Measurements from ENCODE around the gene JAG2. TPM values are rescaled to one million over a fixed set of nuclear protein-coding genes. Genes with fewer than 3 reads are reported as not detected.

Gene JAG2
- total RNA-seq, 4 donors from 2014 or later: 5.4 to 29.9 (median 6.6) TPM

- TF ChIP-seq CTCF (IDR thresholded peaks at IDR 0.05) (no peak), POLR2A (IDR thresholded peaks at IDR 0.05) (no peak), POLR2AphosphoS5 (IDR thresholded peaks at IDR 0.05) (no peak), EP300 (IDR thresholded peaks at IDR 0.05; ENCODE audit: low read depth) (no peak)
- Histone ChIP-seq H3K36me3 (no peaks in the 10 kb centered on the region), H3K4me3 (no peak overlapping the region), H3K27ac (no peak overlapping the region), H3K9me3 (no peaks in the 10 kb centered on the region), H3K4me1 (no peaks in the 10 kb centered on the region), H3K27me3 (no peaks in the 10 kb centered on the region)
- DNase-seq: no peak
- in situ Hi-C loops (cut with MboI; ENCODE audit: low pct_ligation_motif_present in 1 of 4, low pct_unique_long_range_greater_than_20kb in 1 of 4, low sequenced_read_pairs in 3 of 4): no loop called here
- intact Hi-C loops (cut with DNase I; ENCODE audit: low total_unique reads): no loop called here
- 77 to 84% methylated on average over 6 to 13 of the region's 14 CpGs for WGBS, 2 donors (ENCODE audit: low coverage in 1 of 2)
These were observed 9.2 kb downstream of the JAG2 start for GRCh38 chr14:105159344-105159743.

GRCh38 chr14:105158794-105159193 lies 9.8 kb downstream of the JAG2 start:
- no peak for DNase-seq
- in situ Hi-C loops (cut with MboI; ENCODE audit: low pct_ligation_motif_present in 1 of 4, low pct_unique_long_range_greater_than_20kb in 1 of 4, low sequenced_read_pairs in 3 of 4) (no loop called here), intact Hi-C loops (cut with DNase I; ENCODE audit: low total_unique reads) (no loop called here)
- Histone ChIP-seq H3K27ac (no peak overlapping the region), H3K36me3 (no peaks in the 10 kb centered on the region), H3K27me3 (no peaks in the 10 kb centered on the region), H3K9me3 (no peaks in the 10 kb centered on the region), H3K4me1 (no peaks in the 10 kb centered on the region), H3K4me3 (no peak overlapping the region)
- 81% methylated on average over 12 of the region's 12 CpGs; no CpG with 5 or more reads in 1 of the 2 donors for WGBS, 2 donors (ENCODE audit: low coverage in 1 of 2)
- no peak for TF ChIP-seq POLR2AphosphoS5 (IDR thresholded peaks at IDR 0.05)
- TF ChIP-seq EP300 (IDR thresholded peaks at IDR 0.05; ENCODE audit: low read depth): no peak
- TF ChIP-seq POLR2A (IDR thresholded peaks at IDR 0.05): no peak
- no peak for TF ChIP-seq CTCF (IDR thresholded peaks at IDR 0.05)

DNA sequence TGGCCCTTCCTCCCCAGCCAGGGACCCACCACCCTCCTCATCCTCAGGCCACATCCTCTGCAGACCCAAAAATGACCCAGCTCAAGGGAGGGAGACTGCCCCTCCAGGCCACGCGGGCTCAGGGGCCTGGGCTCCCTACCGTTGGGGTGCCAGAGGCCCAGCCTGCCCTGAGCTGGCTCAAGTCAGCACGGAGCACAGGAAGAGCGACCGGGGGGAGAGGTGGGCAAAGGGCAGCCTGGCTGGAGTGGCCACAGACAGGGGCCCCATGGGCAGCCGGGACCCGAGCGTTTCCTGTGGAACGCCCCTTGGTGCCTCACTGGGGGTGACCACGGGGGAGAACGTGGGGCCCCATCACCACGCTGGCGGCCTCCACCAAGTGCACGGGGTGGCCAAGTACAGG lies 10.7 kb downstream of the JAG2 start:
- H3K27ac ChIP-seq: no peak overlapping the region
- intact Hi-C loops (cut with DNase I; ENCODE audit: low total_unique reads) (no loop called here), in situ Hi-C loops (cut with MboI; ENCODE audit: low pct_ligation_motif_present in 1 of 4, low pct_unique_long_range_greater_than_20kb in 1 of 4, low sequenced_read_pairs in 3 of 4) (no loop called here)
- no peaks in the 10 kb centered on the region for H3K9me3 ChIP-seq
- WGBS, 2 donors (ENCODE audit: low coverage in 1 of 2): 84% methylated on average over 11 of the region's 15 CpGs; no CpG with 5 or more reads in 1 of the 2 donors
- no peak for DNase-seq
- no peak overlapping the region for H3K4me3 ChIP-seq
- no peaks in the 10 kb centered on the region for H3K36me3 ChIP-seq
- no peaks in the 10 kb centered on the region for H3K27me3 ChIP-seq
- H3K4me1 ChIP-seq: no peaks in the 10 kb centered on the region
- no peak for TF ChIP-seq CTCF (IDR thresholded peaks at IDR 0.05)

DNA sequence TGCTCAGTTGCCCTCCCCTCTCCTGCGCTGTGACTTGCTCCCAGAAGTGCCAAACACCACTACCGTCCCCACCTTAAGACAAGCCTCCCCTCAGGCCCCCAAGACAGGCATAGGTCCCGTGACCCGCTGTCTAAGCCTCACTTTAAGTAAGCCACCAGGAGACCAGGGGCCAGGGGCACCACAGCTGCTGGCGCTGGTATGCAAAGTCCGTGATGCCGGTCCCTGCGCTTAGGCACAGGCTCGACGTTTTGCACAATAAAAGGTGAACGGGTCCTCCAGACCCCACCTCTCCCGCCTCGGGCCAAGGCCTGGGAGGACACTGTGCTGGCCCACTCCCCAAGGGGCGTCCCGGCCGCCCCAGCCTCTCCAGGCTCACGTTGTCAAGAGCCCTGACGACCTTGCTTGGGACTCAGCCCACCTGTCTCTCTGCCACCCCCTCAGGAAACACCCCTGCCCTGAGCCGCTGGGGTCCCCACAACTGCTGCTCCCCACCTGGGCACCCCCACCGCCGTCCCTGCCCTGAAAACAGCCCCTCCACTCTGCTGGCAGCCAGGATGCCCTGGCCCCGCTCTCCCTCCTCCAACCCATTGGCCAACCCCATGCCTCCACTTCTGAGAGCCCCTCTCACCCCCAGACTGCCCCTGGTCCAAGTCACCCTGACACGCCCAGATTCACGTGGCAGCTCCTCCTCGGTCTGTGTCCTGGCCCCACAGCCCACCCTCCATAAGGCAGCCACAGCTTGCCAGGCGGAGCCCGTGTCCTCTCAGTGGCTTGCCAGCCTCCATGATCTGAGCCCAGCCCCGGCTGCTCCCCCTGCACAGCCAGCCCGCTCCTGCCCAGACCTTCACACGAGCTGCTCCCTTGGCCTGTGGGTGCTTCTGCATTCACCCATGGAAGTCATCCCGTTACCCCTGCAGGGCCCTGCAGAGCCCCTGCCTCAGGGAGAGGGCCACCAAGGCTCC lies 11.9 kb downstream of the JAG2 start:
- in situ Hi-C loops (cut with MboI; ENCODE audit: low pct_ligation_motif_present in 1 of 4, low pct_unique_long_range_greater_than_20kb in 1 of 4, low sequenced_read_pairs in 3 of 4) (no loop called here), intact Hi-C loops (cut with DNase I; ENCODE audit: low total_unique reads) (no loop called here)
- H3K27ac ChIP-seq: no peak overlapping the region
- no peaks in the 10 kb centered on the region for H3K9me3 ChIP-seq
- TF ChIP-seq CTCF (IDR thresholded peaks at IDR 0.05): no peak
- TF ChIP-seq POLR2A (IDR thresholded peaks at IDR 0.05): no peak
- no peak for TF ChIP-seq EP300 (IDR thresholded peaks at IDR 0.05; ENCODE audit: low read depth)
- no peak for TF ChIP-seq POLR2AphosphoS5 (IDR thresholded peaks at IDR 0.05)
- 65 to 82% methylated on average over 4 to 31 of the region's 31 CpGs for WGBS, 2 donors (ENCODE audit: low coverage in 1 of 2)
- no peak for DNase-seq
- no peaks in the 10 kb centered on the region for H3K4me1 ChIP-seq
- no peaks in the 10 kb centered on the region for H3K27me3 ChIP-seq
- no peak overlapping the region for H3K4me3 ChIP-seq
- H3K36me3 ChIP-seq: no peaks in the 10 kb centered on the region
